ENCODE measurements around the gene MIB1. TPM values are rescaled to one million over a fixed set of nuclear protein-coding genes. Genes with fewer than 3 reads are reported as not detected.

MIB1 gene
- total RNA-seq, 4 donors from 2014 or later, result 25.9 to 121 (median 64.1) TPM

DNA sequence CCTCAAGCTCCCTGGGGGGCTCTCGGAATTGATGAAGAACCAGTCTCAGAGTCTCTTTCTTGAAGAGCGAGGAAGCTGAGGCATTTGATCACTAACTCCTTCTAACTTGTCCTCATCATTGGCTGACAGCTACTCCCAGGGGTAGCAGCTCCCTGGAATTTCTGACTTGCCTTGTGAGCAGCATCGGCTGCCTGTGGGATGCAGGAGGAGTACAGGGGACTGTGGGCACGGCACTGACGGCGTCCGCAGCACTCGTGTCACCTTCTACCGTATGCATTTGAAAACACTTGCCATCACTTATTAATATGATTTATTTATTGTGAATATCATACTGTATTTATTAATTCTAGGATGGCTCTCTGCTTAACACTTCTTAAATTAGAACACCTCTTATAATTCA lies 175.0 kb downstream of the MIB1 start:
- Histone ChIP-seq H3K4me1 (no peaks in the 10 kb centered on the region), H3K27me3 (no peaks in the 10 kb centered on the region), H3K4me3 (no peak overlapping the region), H3K36me3 (no peaks in the 10 kb centered on the region), H3K27ac (no peak overlapping the region), H3K9me3 (no peaks in the 10 kb centered on the region)
- intact Hi-C loops (cut with DNase I; ENCODE audit: low total_unique reads), result no loop called here
- no peak for DNase-seq
- TF ChIP-seq, protein P1, sequence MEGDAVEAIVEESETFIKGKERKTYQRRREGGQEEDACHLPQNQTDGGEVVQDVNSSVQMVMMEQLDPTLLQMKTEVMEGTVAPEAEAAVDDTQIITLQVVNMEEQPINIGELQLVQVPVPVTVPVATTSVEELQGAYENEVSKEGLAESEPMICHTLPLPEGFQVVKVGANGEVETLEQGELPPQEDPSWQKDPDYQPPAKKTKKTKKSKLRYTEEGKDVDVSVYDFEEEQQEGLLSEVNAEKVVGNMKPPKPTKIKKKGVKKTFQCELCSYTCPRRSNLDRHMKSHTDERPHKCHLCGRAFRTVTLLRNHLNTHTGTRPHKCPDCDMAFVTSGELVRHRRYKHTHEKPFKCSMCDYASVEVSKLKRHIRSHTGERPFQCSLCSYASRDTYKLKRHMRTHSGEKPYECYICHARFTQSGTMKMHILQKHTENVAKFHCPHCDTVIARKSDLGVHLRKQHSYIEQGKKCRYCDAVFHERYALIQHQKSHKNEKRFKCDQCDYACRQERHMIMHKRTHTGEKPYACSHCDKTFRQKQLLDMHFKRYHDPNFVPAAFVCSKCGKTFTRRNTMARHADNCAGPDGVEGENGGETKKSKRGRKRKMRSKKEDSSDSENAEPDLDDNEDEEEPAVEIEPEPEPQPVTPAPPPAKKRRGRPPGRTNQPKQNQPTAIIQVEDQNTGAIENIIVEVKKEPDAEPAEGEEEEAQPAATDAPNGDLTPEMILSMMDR (IDR thresholded peaks at IDR 0.05), result no peak
- TF ChIP-seq POLR2A (IDR thresholded peaks at IDR 0.05), result no peak

DNA sequence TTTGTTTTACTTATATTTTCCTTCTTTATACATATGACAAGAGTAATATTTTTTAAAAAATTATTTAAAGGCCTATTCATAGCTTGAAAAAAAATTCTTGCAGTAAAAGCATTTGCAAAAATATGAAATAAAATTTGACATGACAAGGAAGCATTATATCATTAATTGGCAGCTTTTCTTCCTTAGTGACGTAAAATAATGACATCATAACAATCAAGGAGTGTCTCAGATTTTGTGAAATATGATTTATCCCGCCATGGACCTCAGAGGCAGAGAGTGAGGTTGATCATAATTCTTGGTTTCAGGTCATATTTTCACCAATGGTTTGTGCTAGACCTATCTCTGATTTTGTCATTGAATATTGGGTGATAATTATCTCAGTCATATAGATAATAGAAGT lies 176.0 kb downstream of the MIB1 start:
- no peak for DNase-seq
- no peak overlapping the region for H3K27ac ChIP-seq
- no peak overlapping the region for H3K4me3 ChIP-seq
- intact Hi-C loops (cut with DNase I; ENCODE audit: low total_unique reads), result no loop called here
- no peaks in the 10 kb centered on the region for H3K9me3 ChIP-seq
- no peaks in the 10 kb centered on the region for H3K27me3 ChIP-seq
- no peaks in the 10 kb centered on the region for H3K36me3 ChIP-seq
- no peaks in the 10 kb centered on the region for H3K4me1 ChIP-seq
- TF ChIP-seq POLR2A (IDR thresholded peaks at IDR 0.05), result no peak
- TF ChIP-seq, protein P1 (IDR thresholded peaks at IDR 0.05), result no peak

DNA sequence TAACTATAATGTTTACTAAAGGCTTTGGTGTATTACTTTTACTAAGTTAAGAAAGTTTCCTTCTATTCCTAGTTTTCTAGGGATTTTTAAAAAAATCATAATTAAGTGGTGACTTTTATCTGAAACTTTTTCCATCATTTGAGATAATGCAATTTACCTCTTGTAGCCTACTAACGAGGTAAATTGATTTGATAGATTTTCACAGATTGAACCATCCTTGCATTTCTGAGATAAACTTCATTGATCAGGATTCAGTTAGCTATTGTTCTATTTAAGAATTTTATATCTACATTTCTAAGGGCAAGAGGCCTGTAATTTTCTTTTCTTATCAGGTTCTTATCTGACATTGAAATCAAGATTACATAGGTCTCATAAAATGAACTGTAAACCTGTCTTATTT lies 178.1 kb downstream of the MIB1 start:
- Histone ChIP-seq H3K36me3 (no peaks in the 10 kb centered on the region), H3K27ac (no peak overlapping the region), H3K4me1 (no peaks in the 10 kb centered on the region), H3K27me3 (no peaks in the 10 kb centered on the region), H3K9me3 (no peaks in the 10 kb centered on the region), H3K4me3 (no peak overlapping the region)
- no peak for TF ChIP-seq POLR2A (IDR thresholded peaks at IDR 0.05)
- intact Hi-C loops (cut with DNase I; ENCODE audit: low total_unique reads), result no loop called here
- no peak for DNase-seq

MicroRNAs encoded within 50 kb of the gene (microRNA counts, 767-probe panel; counts per million panel counts)
- microRNA hsa-miR-1 (5,575 to 6,679 counts per million in 2 donors), microRNA hsa-miR-133a (4,492 to 4,917 counts per million in 2 donors)

Small RNAs within 50 kb of the gene (small RNA-seq; reads per million reads assigned to genes)
- gene AC103987.3, result not detected
- not detected for gene RF00019
- gene RF00045, result not detected
- not detected for gene RF01241
- gene RN7SL233P, result not detected
- gene RNU6-1038P, result not detected

Other genes with a start within 250 kb of the MIB1 start
- gene ESCO1, start 140.1 kb upstream of the MIB1 start, total RNA-seq, result 10 to 100 TPM; 13.3 to 35.7 (median 22.9) TPM
- gene SNRPD1, start 128.5 kb upstream of the MIB1 start, total RNA-seq, result 10 to 100 TPM in 2 of 4 donors, 1 to 10 TPM in 2; 6.1 to 35.8 (median 19.5) TPM
- 10 to 100 TPM in 2 of 4 donors, 1 to 10 TPM in 2; 1.0 to 17.2 (median 12.6) TPM for gene ABHD3, start 36.0 kb upstream of the MIB1 start, total RNA-seq